Retinal pigment epithelial cell (primary cell): ENCODE measurements around the gene MTRR.
"Not testable (repeated sequence)": the region's sequence is repeated elsewhere in the genome, so short reads cannot be mapped to it uniquely, and the experiment has no call there.

ENCODE experiments used
- DNase-seq: peaks from one replicate; pipeline ENCODE4 v3.0.0-alpha.2; 2010; ENCODE audit warnings: low read depth
- H3K4me3 ChIP-seq: 2 replicates; pipeline ENCODE4 v1.5.1; 2011; ENCODE audit warnings: mild to moderate bottlenecking, low read length, control low read depth, moderate library complexity
- CTCF ChIP-seq: conservative IDR thresholded peaks from 2 replicates; pipeline ENCODE4 v1.5.1; 2011; ENCODE audit warnings: low read depth, low read length, control low read depth, inconsistent platforms

Gene MTRR

GRCh38 chr5:7907612-7908011, 38.7 kb downstream of the MTRR start:
- no peak for TF ChIP-seq CTCF
- no peak for DNase-seq

GRCh38 chr5:7908317-7908716, 39.4 kb downstream of the MTRR start:
- no peak for DNase-seq
- no peak for TF ChIP-seq CTCF
- no peak overlapping the region for H3K4me3 ChIP-seq

More at GRCh38 chr5:7907612-7908011, 38.7 kb downstream of the MTRR start:
- H3K4me3 ChIP-seq, result no peak overlapping the region

GRCh38 chr5:7910738-7911428, 41.9 kb downstream of the MTRR start:
- TF ChIP-seq CTCF, result no peak
- no peak overlapping the region for H3K4me3 ChIP-seq
- no peak for DNase-seq

GRCh38 chr5:7911429-7911771, 42.5 kb downstream of the MTRR start:
- H3K4me3 ChIP-seq, DNase-seq: not testable (repeated sequence)

- TF ChIP-seq CTCF, result no peak
- no peak overlapping the region for H3K4me3 ChIP-seq
- no peak for DNase-seq
These were observed 47.3 kb downstream of the MTRR start for GRCh38 chr5:7916171-7916804.

- no peak for TF ChIP-seq CTCF
These were observed 48.5 kb downstream of the MTRR start for GRCh38 chr5:7917130-7918123.

GRCh38 chr5:7925961-7926695, 57.2 kb downstream of the MTRR start:
- no peak for DNase-seq
- no peak for TF ChIP-seq CTCF
- no peak overlapping the region for H3K4me3 ChIP-seq

More at GRCh38 chr5:7917130-7918123, 48.5 kb downstream of the MTRR start:
- DNase-seq, result no peak
- H3K4me3 ChIP-seq, result no peak overlapping the region
